GM12878 (cell line): ENCODE results near the gene SSU72. TPM values are rescaled to one million over a fixed set of nuclear protein-coding genes. Genes with fewer than 3 reads are reported as not detected.

Experiments used
- ATAC-seq: fragments of 200-7000 bp; cut with Tn5 transposase; 3 replicates; pipeline ENCODE4 v1.9.1; 2020; ENCODE audit warnings: mild to moderate bottlenecking, moderate library complexity
- BruUV-seq: library from RNA; stranded (reverse); fragments of 400-500 nt; replicated peaks from 2 replicates; lab custom pipeline; 2021; lab: Mats Ljungman, UMichigan
- CTCF ChIA-PET: fragments of 300-600 bp; sonication (Branson Sonifier 250); formaldehyde crosslinking; extraction: SDS; loops from one replicate; lab custom pipeline; 2021; ENCODE audit warnings: inconsistent platforms; lab: Yijun Ruan, JAX
- POLR2A ChIA-PET: fragments of 350-600 bp; formaldehyde crosslinking; extraction: SDS; loops from one replicate; lab custom pipeline; 2021; ENCODE audit warnings: inconsistent platforms; lab: Charles Lee
- RAD21 ChIA-PET: fragments of 300-600 bp; sonication (Branson Sonifier 250); formaldehyde crosslinking; loops from one replicate; lab custom pipeline; 2023; ENCODE audit warnings: antibody characterized with exemption; ENCODE audit not compliant: unreplicated experiment; lab: Charles Lee
- SMC1A ChIA-PET: fragments of 300-600 bp; sonication (Branson Sonifier 250); formaldehyde crosslinking; loops from one replicate; lab custom pipeline; 2023; ENCODE audit not compliant: unreplicated experiment, uncharacterized antibody; lab: Charles Lee
- DNase-seq: peaks from one replicate; pipeline ENCODE4 v3.0.0-alpha.2; 2011; ENCODE audit warnings: low read depth, low spot score
- FAIRE-seq: peaks from 3 replicates; lab custom pipeline; 2011; peaks lifted over from hg19 to GRCh38; lab: Jason Lieb, UNC
- H2AFZ ChIP-seq: 2 replicates; pipeline ENCODE4 v1.6.0; 2011; ENCODE audit warnings: low read depth, low read length, control low read depth; ENCODE audit not compliant: control insufficient read depth
- H3K27ac ChIP-seq: 2 replicates; pipeline ENCODE4 v1.5.1; 2011; ENCODE audit warnings: control low read depth; ENCODE audit not compliant: control insufficient read depth, insufficient read depth
- H3K27me3 ChIP-seq, 2 experiments: replicated peaks in 1 of 2; 2 replicates each; pipeline versions ENCODE4 v1.6.0 to v1.6.1; 2011; ENCODE audit warnings: low read length in 1 of 2; ENCODE audit not compliant: control insufficient read depth in 2 of 2, insufficient read depth in 2 of 2
- H3K36me3 ChIP-seq, 2 experiments: 2 replicates each; pipeline ENCODE4 v1.5.1; 2011; ENCODE audit warnings: low read length in 1 of 2; ENCODE audit not compliant: control insufficient read depth in 2 of 2, insufficient read depth in 2 of 2
- H3K4me1 ChIP-seq: 2 replicates; pipeline ENCODE4 v1.6.1; 2011; ENCODE audit warnings: mild to moderate bottlenecking, low read length, moderate library complexity, mixed read lengths; ENCODE audit not compliant: control insufficient read depth, insufficient read depth
- H3K4me2 ChIP-seq: 2 replicates; pipeline ENCODE4 v1.6.0; 2011; ENCODE audit warnings: control low read depth; ENCODE audit not compliant: control insufficient read depth, insufficient read depth
- H3K4me3 ChIP-seq: fragments of 200-600 bp; sonication (generic); 2 replicates; pipeline ENCODE4 v1.5.1; 2016
- H3K79me2 ChIP-seq: 2 replicates; pipeline ENCODE4 v1.6.0; 2011; ENCODE audit warnings: low read length; ENCODE audit not compliant: control insufficient read depth, insufficient read depth
- H3K9ac ChIP-seq: 2 replicates; pipeline ENCODE4 v1.8.0; 2011; ENCODE audit warnings: low read length, control low read depth, mixed read lengths; ENCODE audit not compliant: control insufficient read depth, insufficient read depth
- H3K9me3 ChIP-seq: replicated peaks from 3 replicates; pipeline ENCODE4 v1.5.1; 2011; ENCODE audit warnings: mild to moderate bottlenecking, low read length; ENCODE audit not compliant: control insufficient read depth, insufficient read depth
- H4K20me1 ChIP-seq: 2 replicates; pipeline ENCODE4 v1.6.0; 2011; ENCODE audit not compliant: control insufficient read depth, insufficient read depth
- EGR1 ChIP-seq, 2 experiments: IDR thresholded peaks; 1 replicate in 1 of 2; 2 replicates in 1 of 2; pipeline ENCODE4 v1.6.1; 2011 to 2012; ENCODE audit warnings: low read depth in 2 of 2, low read length in 2 of 2, borderline replicate concordance in 1 of 2, mild to moderate bottlenecking in 1 of 2, moderate library complexity in 1 of 2
- HDAC2 ChIP-seq: fragments of 200-600 bp; sonication (generic); IDR thresholded peaks from 2 replicates; pipeline ENCODE4 v1.6.1; 2017
- NFYA ChIP-seq: IDR thresholded peaks from 2 replicates; pipeline ENCODE4 v1.6.1; 2011; ENCODE audit warnings: low read depth, mild to moderate bottlenecking, low read length, improper control_type of control experiment, borderline replicate concordance
- SUZ12 ChIP-seq: fragments of 200-600 bp; sonication (generic); IDR thresholded peaks from one replicate; pipeline ENCODE4 v1.6.1; 2018; ENCODE audit warnings: antibody characterized with exemption, mild to moderate bottlenecking; ENCODE audit not compliant: unreplicated experiment
- TCF3 ChIP-seq: IDR thresholded peaks from 2 replicates; pipeline ENCODE4 v1.6.1; 2012; ENCODE audit warnings: low read depth, mild to moderate bottlenecking, low read length, borderline replicate concordance; ENCODE audit not compliant: insufficient read depth
- ZNF24 ChIP-seq: fragments of 450-650 bp; IDR thresholded peaks from 2 replicates; pipeline ENCODE4 v1.6.1; 2017; ENCODE audit warnings: antibody characterized with exemption, mild to moderate bottlenecking
- WGBS: methylation state at CpG from one replicate; pipeline ENCODE4 v1.1.6; 2016; ENCODE audit warnings: low lambda C conversion rate; ENCODE audit not compliant: insufficient replicate concordance, insufficient coverage; ENCODE audit errors: missing lambda C conversion rate; 5-methylcytosine and 5-hydroxymethylcytosine counted together
- in situ Hi-C: fragments of 300-500 bp; cut with MboI; formaldehyde crosslinking; loops from 9 replicates; pipeline ENCODE4 v1.14.3; 2018; ENCODE audit warnings: mixed read lengths
- intact Hi-C: fragments of 100-400 bp; cut with micrococcal nuclease; formaldehyde crosslinking; loops from one replicate; pipeline ENCODE4 v1.14.2; 2022; ENCODE audit not compliant: unreplicated experiment
- polyA plus RNA-seq, 11 experiments: library from polyadenylated mRNA; depleted of rRNA in 4 of 11; unstranded in 6 of 11; stranded (reverse) in 5 of 11; fragments of >200 nt; fragmentation: Nextera tagmentation in 4 of 11; fragmentation: Illumina TruSeq in 1 of 11; extraction: Ambion mirVana in 4 of 11; extraction: Trizol in 1 of 11; gene quantifications; 1 replicate in 1 of 11; 2 replicates in 10 of 11; pipeline versions ENCODE4 v1.2.1 to v1.2.3, GENCODE V29; 2011 to 2016; ENCODE audit warnings: inconsistent platforms in 2 of 11, missing spikeins in 2 of 11, low read depth in 1 of 11
- total RNA-seq, 4 experiments: library from RNA; depleted of rRNA in 3 of 4; stranded (reverse); fragments of >200 nt in 3 of 4; fragmentation: Illumina TruSeq in 1 of 4; extraction: Trizol in 1 of 4; gene quantifications; 2 replicates each; pipeline versions ENCODE4 v1.2.1 to v1.2.3, GENCODE V29; 2013 to 2021
- TF ChIP-seq, protein P1 (sequence below): fragments of 450-650 bp; IDR thresholded peaks from 2 replicates; pipeline ENCODE4 v1.6.1; 2017; ENCODE audit warnings: mild to moderate bottlenecking

SSU72 gene
- total and polyA plus RNA-seq, 10 of the 15 experiments (the other 5 are each of a cell fraction or from before 2014, with no cell fraction given): 28.6 to 172 (median 67.7) TPM

DNA sequence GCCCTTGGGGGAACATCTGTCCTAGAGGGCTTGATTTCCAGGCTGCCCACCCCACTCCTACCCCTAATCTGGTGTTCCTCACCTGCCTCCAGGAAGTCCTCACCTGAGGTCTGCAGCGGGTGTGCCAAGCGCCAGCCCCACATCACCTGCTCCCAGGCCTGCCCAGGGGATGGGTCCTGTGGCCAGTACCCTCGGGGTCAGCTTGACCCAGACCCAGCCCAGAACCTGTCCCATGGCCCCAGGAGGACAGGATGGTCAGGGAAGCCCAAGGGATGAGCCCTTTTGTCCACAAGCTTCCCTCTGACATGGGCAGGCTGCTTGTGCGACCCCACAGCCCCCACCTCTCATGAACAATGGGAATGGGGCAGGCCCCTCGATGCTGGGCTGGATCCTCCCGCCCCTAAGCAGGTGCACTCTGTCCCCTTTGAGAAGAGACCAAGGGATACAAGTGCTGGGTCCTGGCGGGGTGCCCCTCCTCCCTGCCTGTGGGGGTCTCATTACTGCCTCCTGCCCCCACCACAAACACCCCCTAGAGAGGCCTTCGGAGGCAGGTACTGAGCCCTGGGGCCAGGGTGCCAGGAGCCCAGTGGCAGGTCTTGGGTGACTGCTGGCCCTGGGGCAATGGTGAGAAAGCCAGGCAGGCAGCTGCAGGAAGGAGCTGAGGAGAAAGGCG, 43.9 kb upstream of the SSU72 start:
- no peak overlapping the region for H3K27ac ChIP-seq
- peaks cover 3% of the 10 kb centered on the region for H3K79me2 ChIP-seq
- H3K36me3 ChIP-seq: peaks cover 0 to 2% of the 10 kb centered on the region in 2 experiments; a peak in 1 of 4 replicates
- DNase-seq: no peak
- ChIA-PET CTCF (no interaction called here), POLR2A (no interaction called here)
- H3K4me2 ChIP-seq: no peak overlapping the region
- in situ Hi-C loops: no loop called here
- TF ChIP-seq NFYA (no peak), TCF3 (no peak), HDAC2 (no peak), EGR1 (IDR thresholded peaks at IDR 0.05; ENCODE audit: borderline replicate concordance in 1 of 2, low read depth in 2 of 2, low read length in 2 of 2) (no peak), SUZ12 (no peak), ZNF24 (no peak)
- TF ChIP-seq, protein P1, sequence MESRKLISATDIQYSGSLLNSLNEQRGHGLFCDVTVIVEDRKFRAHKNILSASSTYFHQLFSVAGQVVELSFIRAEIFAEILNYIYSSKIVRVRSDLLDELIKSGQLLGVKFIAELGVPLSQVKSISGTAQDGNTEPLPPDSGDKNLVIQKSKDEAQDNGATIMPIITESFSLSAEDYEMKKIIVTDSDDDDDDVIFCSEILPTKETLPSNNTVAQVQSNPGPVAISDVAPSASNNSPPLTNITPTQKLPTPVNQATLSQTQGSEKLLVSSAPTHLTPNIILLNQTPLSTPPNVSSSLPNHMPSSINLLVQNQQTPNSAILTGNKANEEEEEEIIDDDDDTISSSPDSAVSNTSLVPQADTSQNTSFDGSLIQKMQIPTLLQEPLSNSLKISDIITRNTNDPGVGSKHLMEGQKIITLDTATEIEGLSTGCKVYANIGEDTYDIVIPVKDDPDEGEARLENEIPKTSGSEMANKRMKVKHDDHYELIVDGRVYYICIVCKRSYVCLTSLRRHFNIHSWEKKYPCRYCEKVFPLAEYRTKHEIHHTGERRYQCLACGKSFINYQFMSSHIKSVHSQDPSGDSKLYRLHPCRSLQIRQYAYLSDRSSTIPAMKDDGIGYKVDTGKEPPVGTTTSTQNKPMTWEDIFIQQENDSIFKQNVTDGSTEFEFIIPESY: no peak
- TF ChIP-seq, all 136 proteins: peak for 0
- peaks cover 15% of the 10 kb centered on the region for H3K4me1 ChIP-seq
- no TSS peak for BruUV-seq
- ATAC-seq (no peak), FAIRE-seq (no peak)
- intact Hi-C loops: loop anchor here (5.0 kb wide), 1 partner anchor 46 kb away; the partner anchor contains the start of gene SSU72
- no peak overlapping the region for H3K4me3 ChIP-seq
- no peak overlapping the region for H3K9ac ChIP-seq
- ChIA-PET RAD21 (no interaction called here), SMC1A (no interaction called here)
- WGBS: 79% methylated on average over 9 of the region's 9 CpGs
- H3K27me3 ChIP-seq: no peaks in the 10 kb centered on the region; a peak in 1 of 4 replicates
- no peak overlapping the region for H2AFZ ChIP-seq
- H4K20me1 ChIP-seq: 0 out of 2 replicates have a peak, but pooled peaks cover 3% of the 10 kb centered on the region
- no peaks in the 10 kb centered on the region for H3K9me3 ChIP-seq
